ENCODE data around the gene LRRC4.

The LRRC4 gene

GRCh38 chr7:128031901-128032604, 816 bp upstream of the LRRC4 start:
- TF ChIP-seq, protein P1, sequence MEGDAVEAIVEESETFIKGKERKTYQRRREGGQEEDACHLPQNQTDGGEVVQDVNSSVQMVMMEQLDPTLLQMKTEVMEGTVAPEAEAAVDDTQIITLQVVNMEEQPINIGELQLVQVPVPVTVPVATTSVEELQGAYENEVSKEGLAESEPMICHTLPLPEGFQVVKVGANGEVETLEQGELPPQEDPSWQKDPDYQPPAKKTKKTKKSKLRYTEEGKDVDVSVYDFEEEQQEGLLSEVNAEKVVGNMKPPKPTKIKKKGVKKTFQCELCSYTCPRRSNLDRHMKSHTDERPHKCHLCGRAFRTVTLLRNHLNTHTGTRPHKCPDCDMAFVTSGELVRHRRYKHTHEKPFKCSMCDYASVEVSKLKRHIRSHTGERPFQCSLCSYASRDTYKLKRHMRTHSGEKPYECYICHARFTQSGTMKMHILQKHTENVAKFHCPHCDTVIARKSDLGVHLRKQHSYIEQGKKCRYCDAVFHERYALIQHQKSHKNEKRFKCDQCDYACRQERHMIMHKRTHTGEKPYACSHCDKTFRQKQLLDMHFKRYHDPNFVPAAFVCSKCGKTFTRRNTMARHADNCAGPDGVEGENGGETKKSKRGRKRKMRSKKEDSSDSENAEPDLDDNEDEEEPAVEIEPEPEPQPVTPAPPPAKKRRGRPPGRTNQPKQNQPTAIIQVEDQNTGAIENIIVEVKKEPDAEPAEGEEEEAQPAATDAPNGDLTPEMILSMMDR (IDR thresholded peaks at IDR 0.05; ENCODE audit: low read depth, low read length) = peak; percentile 19; the same call in 1 of the 2 replicates
- peak overlapping the region; percentile 52 for H3K4me3 ChIP-seq (ENCODE audit: low read depth, low read length)

GRCh38 chr7:128030263-128030653, 979 bp downstream of the LRRC4 start:
- H3K4me3 ChIP-seq (ENCODE audit: low read depth, low read length) = no peak overlapping the region
- TF ChIP-seq, protein P1 (IDR thresholded peaks at IDR 0.05; ENCODE audit: low read depth, low read length) = no peak

DNA sequence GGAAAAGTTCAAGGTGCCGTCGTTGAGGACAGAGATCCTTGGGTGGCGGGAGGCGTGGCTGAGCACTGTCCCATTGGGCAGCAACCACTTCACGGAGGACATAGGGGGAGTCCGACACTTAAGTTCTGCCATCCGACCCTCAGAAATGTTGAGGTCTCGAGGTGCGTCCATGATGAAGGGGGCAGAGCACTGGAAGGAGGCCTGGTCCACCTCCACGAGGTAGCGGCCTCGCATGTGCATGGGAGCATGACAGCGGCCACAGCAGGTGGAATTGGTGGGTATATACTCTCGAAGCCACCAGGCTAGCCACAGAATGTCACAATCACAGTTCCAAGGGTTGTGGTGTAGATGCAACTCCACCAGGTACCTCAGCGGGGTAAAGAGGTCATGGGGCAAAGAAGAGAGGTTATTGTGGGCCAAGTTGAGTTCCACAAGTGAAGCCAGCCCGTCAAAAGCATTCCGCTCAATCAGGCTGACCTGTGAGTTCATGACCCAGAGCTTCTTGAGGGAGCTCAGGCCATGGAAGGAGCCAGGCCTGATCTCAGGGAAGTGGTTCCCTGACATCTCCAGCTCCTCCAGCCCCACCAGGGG, 1.7 kb downstream of the LRRC4 start:
- TF ChIP-seq, protein P1 (IDR thresholded peaks at IDR 0.05; ENCODE audit: low read depth, low read length) = no peak

DNA sequence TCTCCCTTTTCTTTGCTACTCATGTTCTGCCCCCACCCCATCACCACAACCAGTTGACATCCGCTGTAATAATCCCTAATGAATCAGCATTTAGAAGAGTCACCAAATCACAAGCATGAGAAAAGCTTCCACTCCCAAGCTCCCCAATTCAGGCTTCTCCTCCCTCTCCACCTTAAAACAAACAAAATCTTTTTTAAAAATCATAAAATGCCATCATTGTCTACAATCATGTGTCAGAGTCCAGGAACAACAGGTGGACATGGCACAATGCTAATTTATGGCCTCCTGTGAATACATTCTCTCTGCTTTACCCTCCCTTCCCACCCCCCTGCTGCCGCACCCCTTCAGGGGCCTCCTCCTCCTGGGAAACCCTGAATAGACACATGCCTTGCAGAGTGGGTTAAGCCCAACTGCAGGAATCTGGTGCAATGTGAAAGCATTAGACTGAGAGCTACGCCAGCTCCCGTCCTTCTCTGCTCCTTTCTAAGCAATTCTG, 3.7 kb downstream of the LRRC4 start:
- H3K4me3 ChIP-seq (ENCODE audit: low read depth, low read length) = no peak overlapping the region
- TF ChIP-seq, protein P1 (IDR thresholded peaks at IDR 0.05; ENCODE audit: low read depth, low read length) = no peak

More for the DNA sequence above, 1.7 kb downstream of the LRRC4 start:
- no peak overlapping the region for H3K4me3 ChIP-seq (ENCODE audit: low read depth, low read length)

DNA sequence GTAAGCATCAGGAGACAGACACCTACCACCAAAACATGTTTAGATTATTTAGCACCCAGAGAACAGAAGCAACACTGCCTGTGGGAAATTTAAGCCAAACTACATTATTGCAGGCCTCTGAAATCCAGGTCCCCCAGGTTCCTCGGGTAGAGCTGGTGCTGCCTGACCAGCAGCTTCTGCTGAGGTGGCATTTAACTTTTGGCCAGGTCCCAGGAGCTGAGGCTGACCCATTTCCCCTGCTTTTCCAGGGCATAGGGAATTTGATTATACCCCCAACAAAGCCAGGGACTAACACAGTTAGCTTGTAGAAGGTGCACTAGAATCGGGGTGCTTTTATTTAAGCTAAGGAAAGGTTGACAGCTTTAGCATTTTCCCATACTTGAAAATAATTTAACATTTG, 4.7 kb downstream of the LRRC4 start:
- no peak overlapping the region for H3K4me3 ChIP-seq (ENCODE audit: low read depth, low read length)
- TF ChIP-seq, protein P1 (IDR thresholded peaks at IDR 0.05; ENCODE audit: low read depth, low read length) = no peak

DNA sequence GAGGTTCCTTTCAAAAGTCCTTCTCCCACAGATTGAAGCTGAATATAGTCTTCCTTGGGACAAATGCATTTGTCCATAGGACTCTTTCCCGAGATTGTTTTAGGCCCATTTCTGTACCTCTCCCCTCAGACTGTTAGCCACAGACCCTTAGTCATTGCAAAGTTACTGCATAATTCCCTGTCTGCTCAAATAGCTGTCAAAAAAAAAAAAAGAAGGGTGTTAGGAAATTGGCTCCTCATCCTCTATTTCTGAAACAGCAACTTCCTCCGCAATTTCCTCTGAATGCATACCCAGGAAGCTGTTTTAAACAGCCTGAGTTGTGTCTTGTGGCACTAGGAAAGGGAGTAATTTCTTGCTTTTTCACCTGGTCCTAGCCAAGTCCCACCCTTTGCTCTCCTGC, 5.4 kb downstream of the LRRC4 start:
- H3K4me3 ChIP-seq (ENCODE audit: low read depth, low read length) = no peak overlapping the region

More for the DNA sequence above, 5.4 kb downstream of the LRRC4 start:
- TF ChIP-seq, protein P1 (IDR thresholded peaks at IDR 0.05; ENCODE audit: low read depth, low read length) = no peak
